ENCODE measurements around the gene SLIT3.

SLIT3 gene

DNA sequence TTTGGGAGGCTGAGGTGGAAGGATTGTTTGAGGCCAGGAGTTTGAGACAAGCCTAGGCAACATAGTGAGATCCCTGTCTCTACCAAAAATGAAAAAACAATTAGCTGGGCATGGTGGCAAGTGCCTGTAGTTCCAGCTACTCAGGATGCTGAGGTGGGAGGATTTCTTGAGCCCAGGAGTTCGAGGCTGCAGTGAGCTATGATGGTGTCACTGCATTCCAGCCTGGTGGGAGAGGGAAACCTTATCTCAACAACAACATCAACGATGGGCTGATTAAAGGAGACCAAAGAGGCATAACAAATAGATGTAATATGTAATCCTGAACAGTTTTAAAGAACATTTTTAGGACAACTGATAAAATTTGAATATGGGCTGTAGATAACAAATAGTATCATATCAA lies 687.5 kb downstream of the SLIT3 start:
- Mint-ChIP-seq H3K9me3 (no peaks in the 10 kb centered on the region), H3K27me3 (no peaks in the 10 kb centered on the region), H3K4me3 (peak overlapping the region; percentile 19), H3K36me3 (no peaks in the 10 kb centered on the region), H3K4me1 (peaks cover 15% of the 10 kb centered on the region), H3K27ac (no peak overlapping the region)

DNA sequence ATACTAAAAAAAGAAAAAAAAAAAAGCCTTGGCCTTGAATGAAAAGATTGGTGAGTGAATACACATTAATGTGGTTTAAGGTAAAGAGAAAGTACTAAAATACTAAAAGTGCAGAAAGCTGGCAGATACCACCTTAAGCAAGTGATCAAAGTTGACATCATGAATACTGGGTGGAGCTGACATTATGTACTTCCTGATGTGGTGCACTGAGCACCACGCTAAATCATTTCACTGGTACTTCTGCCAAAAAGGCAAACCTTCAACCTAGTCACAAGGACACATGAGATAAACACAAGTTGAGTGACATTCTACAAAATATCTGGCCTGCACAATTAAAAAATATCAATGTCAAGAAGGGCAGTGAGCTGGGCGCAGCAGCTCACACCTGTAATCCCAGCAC lies 687.9 kb downstream of the SLIT3 start:
- H3K4me3 Mint-ChIP-seq, result peak overlapping the region; percentile 19
- peaks cover 15% of the 10 kb centered on the region for H3K4me1 Mint-ChIP-seq
- H3K27me3 Mint-ChIP-seq, result no peaks in the 10 kb centered on the region
- no peaks in the 10 kb centered on the region for H3K9me3 Mint-ChIP-seq
- peak overlapping the region; percentile 3 for H3K27ac Mint-ChIP-seq
- no peaks in the 10 kb centered on the region for H3K36me3 Mint-ChIP-seq

DNA sequence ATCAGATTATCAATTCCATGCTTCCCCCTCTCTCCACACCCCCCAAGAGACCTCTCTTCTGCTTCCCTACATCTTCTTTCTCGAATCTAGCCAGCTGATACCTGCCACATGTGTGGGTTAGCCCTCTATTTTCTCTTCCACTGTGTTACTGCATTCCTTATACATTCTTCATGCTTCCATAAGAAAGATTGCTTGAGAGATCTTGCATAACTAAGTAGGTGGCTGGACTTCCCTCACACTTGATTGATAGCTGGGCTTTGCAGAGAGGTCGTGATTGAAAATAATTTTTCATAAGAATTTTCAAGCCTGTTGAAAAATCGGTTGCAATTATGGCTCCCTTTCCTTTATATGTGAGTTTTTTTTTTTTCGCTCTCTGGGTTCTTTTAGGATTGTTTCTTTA lies 688.8 kb downstream of the SLIT3 start:
- no peak overlapping the region for H3K27ac Mint-ChIP-seq
- no peaks in the 10 kb centered on the region for H3K9me3 Mint-ChIP-seq

More for the DNA sequence above, 688.8 kb downstream of the SLIT3 start:
- Mint-ChIP-seq H3K4me3 (no peak overlapping the region), H3K4me1 (peaks cover 15% of the 10 kb centered on the region), H3K27me3 (no peaks in the 10 kb centered on the region), H3K36me3 (no peaks in the 10 kb centered on the region)
